GM12878 (cell line): ENCODE results near the gene HDDC3. TPM values are rescaled to one million over a fixed set of nuclear protein-coding genes. Genes with fewer than 3 reads are reported as not detected.

Source experiments
- ASH2L ChIP-seq: fragments of 300-600, 200-600 bp; sonication (generic); IDR thresholded peaks from 2 replicates; pipeline ENCODE4 v1.6.1; 2017; ENCODE audit warnings: low read depth, mild to moderate bottlenecking, borderline replicate concordance
- CBFB ChIP-seq: IDR thresholded peaks from 2 replicates; pipeline ENCODE4 v1.6.1; 2016; ENCODE audit warnings: antibody characterized with exemption, low read depth
- DPF2 ChIP-seq: fragments of 450-650 bp; IDR thresholded peaks from 2 replicates; pipeline ENCODE4 v1.6.1; 2017; ENCODE audit warnings: mild to moderate bottlenecking
- FOS ChIP-seq: IDR thresholded peaks from 3 replicates; pipeline ENCODE4 v1.6.1; 2011; ENCODE audit warnings: borderline replicate concordance; ENCODE audit not compliant: insufficient read length; ENCODE audit errors: extremely low read depth
- FOXK2 ChIP-seq: fragments of 450-650 bp; IDR thresholded peaks from 2 replicates; pipeline ENCODE4 v1.6.1; 2017; ENCODE audit warnings: mild to moderate bottlenecking, moderate library complexity
- LARP7 ChIP-seq: fragments of 450-650 bp; IDR thresholded peaks from 2 replicates; pipeline ENCODE4 v1.6.1; 2017; ENCODE audit warnings: mild to moderate bottlenecking
- MYC ChIP-seq: IDR thresholded peaks from 2 replicates; pipeline ENCODE4 v1.6.1; 2011; ENCODE audit warnings: mild to moderate bottlenecking, low read length, moderate library complexity, inconsistent platforms; ENCODE audit not compliant: insufficient read depth, insufficient replicate concordance, insufficient read length, severe bottlenecking
- NFXL1 ChIP-seq: fragments of 450-650 bp; IDR thresholded peaks from 2 replicates; pipeline ENCODE4 v1.6.1; 2017; ENCODE audit warnings: antibody characterized with exemption, mild to moderate bottlenecking, borderline replicate concordance
- POU2F2 ChIP-seq: IDR thresholded peaks from 3 replicates; pipeline ENCODE4 v1.6.1; 2011; ENCODE audit warnings: low read depth, mild to moderate bottlenecking, low read length, borderline replicate concordance
- RFX5 ChIP-seq: IDR thresholded peaks from 2 replicates; pipeline ENCODE4 v1.6.1; 2011; ENCODE audit warnings: low read depth, low read length, improper control_type of control experiment
- SMAD1 ChIP-seq: fragments of 450-650 bp; IDR thresholded peaks from 2 replicates; pipeline ENCODE4 v1.6.1; 2018; ENCODE audit warnings: mild to moderate bottlenecking, low read depth; ENCODE audit not compliant: partially characterized antibody
- ZBTB33 ChIP-seq: fragments of 450-650 bp; IDR thresholded peaks from 2 replicates; pipeline ENCODE4 v1.6.1; 2017; ENCODE audit warnings: mild to moderate bottlenecking
- ZNF384 ChIP-seq: IDR thresholded peaks from 2 replicates; pipeline ENCODE4 v1.6.1; 2012; ENCODE audit warnings: low read depth, mild to moderate bottlenecking, low read length, improper control_type of control experiment, borderline replicate concordance
- polyA plus RNA-seq, 11 experiments: library from polyadenylated mRNA; depleted of rRNA in 4 of 11; unstranded in 6 of 11; stranded (reverse) in 5 of 11; fragments of >200 nt; fragmentation: Nextera tagmentation in 4 of 11; fragmentation: Illumina TruSeq in 1 of 11; extraction: Ambion mirVana in 4 of 11; extraction: Trizol in 1 of 11; gene quantifications; 1 replicate in 1 of 11; 2 replicates in 10 of 11; pipeline versions ENCODE4 v1.2.1 to v1.2.3, GENCODE V29; 2011 to 2016; ENCODE audit warnings: inconsistent platforms in 2 of 11, missing spikeins in 2 of 11, low read depth in 1 of 11
- total RNA-seq, 4 experiments: library from RNA; depleted of rRNA in 3 of 4; stranded (reverse); fragments of >200 nt in 3 of 4; fragmentation: Illumina TruSeq in 1 of 4; extraction: Trizol in 1 of 4; gene quantifications; 2 replicates each; pipeline versions ENCODE4 v1.2.1 to v1.2.3, GENCODE V29; 2013 to 2021
- TF ChIP-seq, protein P1 (sequence below): fragments of 450-650 bp; formaldehyde crosslinking; IDR thresholded peaks from 2 replicates; pipeline ENCODE4 v1.5.0; 2022; ENCODE audit warnings: mild to moderate bottlenecking, missing genetic modification characterization
- TF ChIP-seq, protein P2 (sequence below): fragments of 450-650 bp; formaldehyde crosslinking; IDR thresholded peaks from 2 replicates; pipeline ENCODE4 v1.4.0; 2022; ENCODE audit warnings: mild to moderate bottlenecking, moderate library complexity
- TF ChIP-seq, protein P3 (sequence below): fragments of 450-650 bp; IDR thresholded peaks from 2 replicates; pipeline ENCODE4 v1.6.1; 2017; ENCODE audit warnings: antibody characterized with exemption, mild to moderate bottlenecking, moderate library complexity

HDDC3 gene
- total and polyA plus RNA-seq, 10 of the 15 experiments (the other 5 are each of a cell fraction or from before 2014, with no cell fraction given), result 5.6 to 39.5 (median 23.0) TPM

- TF ChIP-seq, protein P1, sequence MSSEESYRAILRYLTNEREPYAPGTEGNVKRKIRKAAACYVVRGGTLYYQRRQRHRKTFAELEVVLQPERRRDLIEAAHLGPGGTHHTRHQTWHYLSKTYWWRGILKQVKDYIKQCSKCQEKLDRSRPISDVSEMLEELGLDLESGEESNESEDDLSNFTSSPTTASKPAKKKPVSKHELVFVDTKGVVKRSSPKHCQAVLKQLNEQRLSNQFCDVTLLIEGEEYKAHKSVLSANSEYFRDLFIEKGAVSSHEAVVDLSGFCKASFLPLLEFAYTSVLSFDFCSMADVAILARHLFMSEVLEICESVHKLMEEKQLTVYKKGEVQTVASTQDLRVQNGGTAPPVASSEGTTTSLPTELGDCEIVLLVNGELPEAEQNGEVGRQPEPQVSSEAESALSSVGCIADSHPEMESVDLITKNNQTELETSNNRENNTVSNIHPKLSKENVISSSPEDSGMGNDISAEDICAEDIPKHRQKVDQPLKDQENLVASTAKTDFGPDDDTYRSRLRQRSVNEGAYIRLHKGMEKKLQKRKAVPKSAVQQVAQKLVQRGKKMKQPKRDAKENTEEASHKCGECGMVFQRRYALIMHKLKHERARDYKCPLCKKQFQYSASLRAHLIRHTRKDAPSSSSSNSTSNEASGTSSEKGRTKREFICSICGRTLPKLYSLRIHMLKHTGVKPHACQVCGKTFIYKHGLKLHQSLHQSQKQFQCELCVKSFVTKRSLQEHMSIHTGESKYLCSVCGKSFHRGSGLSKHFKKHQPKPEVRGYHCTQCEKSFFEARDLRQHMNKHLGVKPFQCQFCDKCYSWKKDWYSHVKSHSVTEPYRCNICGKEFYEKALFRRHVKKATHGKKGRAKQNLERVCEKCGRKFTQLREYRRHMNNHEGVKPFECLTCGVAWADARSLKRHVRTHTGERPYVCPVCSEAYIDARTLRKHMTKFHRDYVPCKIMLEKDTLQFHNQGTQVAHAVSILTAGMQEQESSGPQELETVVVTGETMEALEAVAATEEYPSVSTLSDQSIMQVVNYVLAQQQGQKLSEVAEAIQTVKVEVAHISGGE (CRISPR knock-in tag), result no peak
- TF ChIP-seq CBFB (no peak), LARP7 (peak; percentile 88), MYC (no peak), RFX5 (no peak), NFXL1 (no peak), FOXK2 (no peak), SMAD1 (no peak), ZBTB33 (no peak), DPF2 (peak; percentile 62), POU2F2 (peak; percentile 42; the same call in 1 of the 3 replicates), ASH2L (no peak), FOS (no peak), ZNF384 (no peak)
- TF ChIP-seq, protein P2, sequence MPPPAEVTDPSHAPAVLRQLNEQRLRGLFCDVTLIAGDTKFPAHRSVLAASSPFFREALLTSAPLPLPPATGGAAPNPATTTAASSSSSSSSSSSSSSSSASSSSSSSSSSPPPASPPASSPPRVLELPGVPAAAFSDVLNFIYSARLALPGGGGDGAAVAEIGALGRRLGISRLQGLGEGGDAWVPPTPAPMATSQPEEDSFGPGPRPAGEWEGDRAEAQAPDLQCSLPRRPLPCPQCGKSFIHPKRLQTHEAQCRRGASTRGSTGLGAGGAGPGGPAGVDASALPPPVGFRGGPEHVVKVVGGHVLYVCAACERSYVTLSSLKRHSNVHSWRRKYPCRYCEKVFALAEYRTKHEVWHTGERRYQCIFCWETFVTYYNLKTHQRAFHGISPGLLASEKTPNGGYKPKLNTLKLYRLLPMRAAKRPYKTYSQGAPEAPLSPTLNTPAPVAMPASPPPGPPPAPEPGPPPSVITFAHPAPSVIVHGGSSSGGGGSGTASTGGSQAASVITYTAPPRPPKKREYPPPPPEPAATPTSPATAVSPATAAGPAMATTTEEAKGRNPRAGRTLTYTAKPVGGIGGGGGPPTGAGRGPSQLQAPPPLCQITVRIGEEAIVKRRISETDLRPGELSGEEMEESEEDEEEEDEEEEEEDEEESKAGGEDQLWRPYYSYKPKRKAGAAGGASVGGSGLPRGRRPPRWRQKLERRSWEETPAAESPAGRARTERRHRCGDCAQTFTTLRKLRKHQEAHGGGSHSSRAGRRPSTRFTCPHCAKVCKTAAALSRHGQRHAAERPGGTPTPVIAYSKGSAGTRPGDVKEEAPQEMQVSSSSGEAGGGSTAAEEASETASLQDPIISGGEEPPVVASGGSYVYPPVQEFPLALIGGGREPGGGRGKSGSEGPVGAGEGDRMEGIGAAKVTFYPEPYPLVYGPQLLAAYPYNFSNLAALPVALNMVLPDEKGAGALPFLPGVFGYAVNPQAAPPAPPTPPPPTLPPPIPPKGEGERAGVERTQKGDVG, result no peak
- TF ChIP-seq, protein P3, sequence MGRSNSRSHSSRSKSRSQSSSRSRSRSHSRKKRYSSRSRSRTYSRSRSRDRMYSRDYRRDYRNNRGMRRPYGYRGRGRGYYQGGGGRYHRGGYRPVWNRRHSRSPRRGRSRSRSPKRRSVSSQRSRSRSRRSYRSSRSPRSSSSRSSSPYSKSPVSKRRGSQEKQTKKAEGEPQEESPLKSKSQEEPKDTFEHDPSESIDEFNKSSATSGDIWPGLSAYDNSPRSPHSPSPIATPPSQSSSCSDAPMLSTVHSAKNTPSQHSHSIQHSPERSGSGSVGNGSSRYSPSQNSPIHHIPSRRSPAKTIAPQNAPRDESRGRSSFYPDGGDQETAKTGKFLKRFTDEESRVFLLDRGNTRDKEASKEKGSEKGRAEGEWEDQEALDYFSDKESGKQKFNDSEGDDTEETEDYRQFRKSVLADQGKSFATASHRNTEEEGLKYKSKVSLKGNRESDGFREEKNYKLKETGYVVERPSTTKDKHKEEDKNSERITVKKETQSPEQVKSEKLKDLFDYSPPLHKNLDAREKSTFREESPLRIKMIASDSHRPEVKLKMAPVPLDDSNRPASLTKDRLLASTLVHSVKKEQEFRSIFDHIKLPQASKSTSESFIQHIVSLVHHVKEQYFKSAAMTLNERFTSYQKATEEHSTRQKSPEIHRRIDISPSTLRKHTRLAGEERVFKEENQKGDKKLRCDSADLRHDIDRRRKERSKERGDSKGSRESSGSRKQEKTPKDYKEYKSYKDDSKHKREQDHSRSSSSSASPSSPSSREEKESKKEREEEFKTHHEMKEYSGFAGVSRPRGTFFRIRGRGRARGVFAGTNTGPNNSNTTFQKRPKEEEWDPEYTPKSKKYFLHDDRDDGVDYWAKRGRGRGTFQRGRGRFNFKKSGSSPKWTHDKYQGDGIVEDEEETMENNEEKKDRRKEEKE, result no peak
These were observed 30.1 kb downstream of the HDDC3 start (continued) for GRCh38 chr15:90902040-90902839.
